GM21619 (cell line): Measurements from ENCODE around the gene TRIM14.
"Not testable (repeated sequence)": the region's sequence is repeated elsewhere in the genome, so short reads cannot be mapped to it uniquely, and the experiment has no call there.

Experiments used
- ATAC-seq: cut with Tn5 transposase; IDR thresholded peaks from one replicate; pipeline ENCODE4 v1.9.1; 2021; ENCODE audit not compliant: unreplicated experiment

The TRIM14 gene

GRCh38 chr9:98050351-98050750 lies 68.7 kb downstream of the TRIM14 start:
- no peak for ATAC-seq

DNA sequence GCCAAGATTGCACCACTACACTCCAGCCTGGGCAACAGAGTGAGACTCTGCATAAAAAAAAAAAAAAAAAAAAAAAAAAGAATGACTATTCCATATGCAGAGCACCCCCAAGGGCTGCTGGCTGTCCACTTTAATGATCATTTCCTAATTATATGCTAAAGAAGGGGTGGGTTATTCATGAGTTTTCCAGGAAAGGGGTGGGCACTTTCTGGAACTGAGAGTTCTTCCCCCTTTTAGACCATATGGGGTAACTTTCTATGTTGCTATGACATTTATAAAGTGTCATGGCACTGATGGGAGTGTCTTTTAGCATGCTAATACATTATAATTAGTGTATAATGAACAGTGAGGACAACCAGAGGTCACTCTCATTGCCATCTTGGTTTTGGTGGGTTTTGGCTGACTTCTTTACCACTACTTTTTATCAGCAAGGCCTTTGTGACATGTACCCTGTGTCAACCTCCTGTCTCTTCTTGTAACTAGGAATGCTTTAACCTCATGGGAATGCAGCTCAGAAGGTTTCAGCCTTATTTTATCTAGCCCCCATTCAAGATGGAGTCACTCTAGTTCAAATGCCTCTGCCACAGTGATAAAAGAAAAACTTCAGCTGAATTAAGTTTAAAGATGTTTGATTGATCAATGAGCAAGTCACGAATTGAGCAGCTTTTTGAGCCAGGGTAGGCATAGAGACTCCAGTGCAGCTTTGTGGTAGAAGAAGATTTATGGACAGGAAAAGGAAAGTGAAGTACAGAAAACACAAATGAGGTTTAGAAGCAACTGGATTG lies 69.5 kb downstream of the TRIM14 start:
- no peak for ATAC-seq

DNA sequence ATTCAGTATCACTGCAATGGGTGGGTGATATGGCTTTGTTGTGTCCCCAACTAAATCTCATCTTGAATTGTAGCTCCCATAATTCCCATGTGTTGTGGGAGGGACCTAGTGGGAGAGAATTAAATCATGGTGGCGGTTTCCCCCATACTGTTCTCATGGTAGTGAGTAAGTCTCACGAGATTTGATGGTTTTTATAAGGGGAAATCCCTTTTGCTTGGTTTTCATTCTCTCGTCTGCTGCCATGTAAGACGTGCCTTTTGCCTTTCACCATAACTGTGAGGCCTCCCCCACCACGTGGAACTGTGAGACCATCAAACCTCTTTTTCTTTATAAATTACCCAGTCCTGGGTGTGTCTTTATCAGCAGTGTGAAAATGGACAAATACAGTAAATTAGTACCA lies 72.0 kb downstream of the TRIM14 start:
- ATAC-seq, result no peak

DNA sequence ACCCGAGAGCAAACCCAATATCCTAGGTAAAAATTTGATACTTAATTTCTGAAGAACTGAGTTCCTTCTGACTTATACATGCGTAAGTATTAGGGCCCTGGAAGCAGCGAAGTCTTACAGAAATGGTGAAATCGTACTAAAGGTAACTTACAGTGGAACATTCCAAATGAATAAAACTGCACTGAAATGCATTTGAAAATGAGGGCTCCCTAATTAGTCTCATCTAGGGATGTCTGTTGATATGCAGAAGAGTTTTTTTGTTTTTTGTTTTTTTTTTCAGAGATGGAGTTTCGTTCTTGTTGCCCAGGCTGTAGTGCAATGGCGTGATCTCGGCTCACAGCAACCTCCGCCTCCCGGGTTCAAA lies 72.9 kb downstream of the TRIM14 start:
- no peak for ATAC-seq

DNA sequence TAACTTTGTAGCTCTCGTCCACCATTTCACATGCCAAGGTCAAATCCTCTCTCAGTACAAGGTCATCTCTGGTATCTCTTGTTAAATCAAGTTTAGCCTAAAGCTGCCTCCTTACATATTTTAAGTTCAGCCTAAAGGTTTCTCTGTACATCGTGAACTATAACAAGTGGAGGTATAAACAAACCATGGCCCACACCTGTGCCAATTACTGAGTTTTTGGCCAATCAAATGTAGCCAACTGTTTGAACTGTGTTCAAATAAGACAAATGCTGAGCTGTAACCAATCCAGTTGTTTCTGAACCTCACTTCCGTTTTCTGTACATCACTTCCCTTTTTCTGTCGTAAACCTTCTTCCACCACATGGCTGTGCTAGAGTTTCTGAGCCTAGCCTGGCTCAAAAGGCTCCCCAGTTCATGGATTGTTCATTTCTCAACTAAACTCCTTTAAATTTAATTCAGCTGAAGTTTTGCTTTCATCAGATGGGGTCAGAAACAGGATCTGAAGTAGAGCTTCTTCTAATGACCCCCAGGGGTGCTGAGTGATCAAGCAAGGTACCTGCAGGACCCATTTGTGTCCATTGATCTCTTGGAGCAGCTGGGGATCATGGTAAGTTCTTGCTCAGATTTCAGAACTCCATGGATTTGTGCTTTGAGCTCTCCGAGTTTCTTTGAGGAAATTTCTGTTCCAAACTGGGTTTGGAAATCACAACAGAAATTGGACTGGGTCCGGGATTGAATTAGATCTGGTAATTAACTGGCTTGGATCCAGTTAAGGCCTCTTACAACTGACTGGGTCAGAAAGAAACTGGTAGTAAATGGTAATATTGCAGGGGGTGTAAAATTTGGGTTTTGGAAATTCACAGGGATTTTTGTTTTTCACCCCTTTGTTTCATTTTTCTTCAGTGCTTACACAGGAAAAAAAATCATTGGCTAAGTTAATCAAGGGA lies 73.5 kb downstream of the TRIM14 start:
- ATAC-seq, result peak; percentile 77

GRCh38 chr9:98043915-98044314 lies 75.1 kb downstream of the TRIM14 start:
- no peak for ATAC-seq

- ATAC-seq, result no peak
These were observed 78.8 kb downstream of the TRIM14 start for GRCh38 chr9:98040212-98040611.

GRCh38 chr9:98039607-98040017 lies 79.4 kb downstream of the TRIM14 start:
- no peak for ATAC-seq

DNA sequence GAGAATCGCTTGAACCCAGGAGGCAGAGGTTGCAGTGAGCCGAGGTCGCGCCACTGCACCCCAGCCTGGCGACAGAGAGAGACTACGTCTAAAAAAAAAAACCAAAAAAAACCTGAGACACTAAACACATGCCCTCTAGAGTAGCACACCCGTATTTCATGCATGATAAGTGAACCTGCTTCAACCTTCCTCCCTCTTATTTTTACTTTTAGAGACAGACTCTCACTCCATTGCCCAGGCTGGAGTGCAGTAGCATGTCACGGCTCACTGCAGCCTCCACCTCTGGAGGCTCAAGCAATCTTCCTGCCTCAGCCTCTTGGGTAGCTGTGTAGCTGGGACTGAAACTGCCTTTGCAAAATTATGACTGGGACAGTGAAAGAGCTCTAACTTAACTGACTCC lies 80.1 kb downstream of the TRIM14 start:
- ATAC-seq, result peak; percentile 40

DNA sequence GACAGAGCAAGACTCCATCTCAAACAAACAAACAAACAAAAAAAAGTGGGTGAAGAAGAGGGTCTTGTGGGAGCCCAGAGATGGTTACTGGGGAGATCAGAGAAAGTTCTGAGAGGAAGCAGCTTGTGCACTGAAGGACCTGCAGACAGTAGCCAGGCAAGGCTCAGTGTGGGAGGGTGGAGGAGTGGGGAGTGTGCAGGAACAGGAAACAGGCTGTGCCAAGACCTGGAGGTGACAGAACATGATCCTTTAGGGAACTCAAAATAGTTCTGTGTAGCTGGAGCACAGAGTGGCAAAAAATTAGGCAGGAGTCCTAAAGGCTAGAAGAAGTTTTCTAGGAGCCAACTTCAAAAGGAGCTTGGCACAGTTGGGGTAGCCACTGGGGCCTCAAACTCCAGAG lies 81.7 kb downstream of the TRIM14 start:
- no peak for ATAC-seq

DNA sequence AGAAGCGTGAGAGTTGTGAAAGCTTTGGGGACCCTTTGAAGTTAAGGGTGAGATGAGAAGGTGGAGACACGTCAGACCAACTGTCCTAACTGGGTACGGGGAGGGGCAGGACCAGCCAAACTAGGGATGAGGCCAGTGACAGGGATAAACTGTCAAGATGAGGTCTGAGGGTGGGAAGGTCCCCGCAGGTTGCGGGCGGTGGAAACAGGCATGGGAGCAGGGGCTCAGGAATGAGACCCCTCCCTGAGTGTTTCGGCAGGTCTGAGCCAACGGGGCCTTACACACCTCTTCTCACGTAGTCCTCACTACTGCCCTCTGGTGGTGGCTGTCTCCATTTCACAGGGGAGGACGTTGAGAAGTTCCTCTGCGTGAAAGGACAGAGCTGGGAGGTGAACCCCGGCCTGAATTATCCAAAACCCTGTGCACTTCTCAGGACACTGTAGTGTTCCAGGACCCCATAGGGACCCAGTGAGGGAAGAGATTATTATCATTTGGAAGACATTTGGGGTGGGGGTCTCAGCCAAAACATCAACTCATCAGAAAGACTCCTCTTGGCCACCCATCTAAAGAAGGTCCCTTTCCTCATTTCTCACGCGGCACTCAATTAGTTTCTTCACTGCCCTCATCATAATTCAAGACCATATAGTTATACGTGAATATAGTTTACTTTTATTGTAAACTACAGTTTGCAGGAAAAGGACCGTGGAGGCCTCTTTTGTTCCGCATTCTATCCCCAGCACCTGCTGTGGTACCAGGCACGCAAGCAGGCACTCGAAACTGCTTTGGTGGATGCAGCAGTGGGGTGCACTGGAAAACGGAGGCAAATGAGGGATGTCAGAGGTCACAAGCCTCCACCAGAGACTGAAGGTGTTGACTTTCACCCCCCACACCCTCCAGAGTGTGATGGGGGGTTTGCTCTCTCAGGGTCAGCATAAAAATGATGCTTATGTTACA lies 84.2 kb downstream of the TRIM14 start:
- ATAC-seq, result no peak

- no peak for ATAC-seq
These were observed 87.1 kb downstream of the TRIM14 start for GRCh38 chr9:98031935-98032334.

DNA sequence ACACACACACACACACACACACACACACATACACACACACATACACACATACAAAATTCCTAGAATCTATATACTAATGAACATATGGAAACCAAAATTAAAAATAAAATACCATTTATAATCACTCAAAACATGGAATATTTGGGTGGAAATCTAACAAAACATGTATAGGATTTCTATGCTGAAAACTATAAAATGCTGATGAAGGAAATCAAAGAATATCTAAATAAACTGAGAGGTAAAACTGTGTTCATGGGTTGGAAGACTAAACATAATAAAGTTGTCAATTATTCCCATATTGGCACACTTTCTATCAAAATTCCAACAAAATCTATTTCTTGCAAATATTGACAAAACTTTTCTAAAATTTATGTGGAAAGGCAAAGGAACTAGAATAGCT lies 87.9 kb downstream of the TRIM14 start:
- no peak for ATAC-seq

- no peak for ATAC-seq
These were observed 94.3 kb downstream of the TRIM14 start for GRCh38 chr9:98024702-98025101.

- ATAC-seq, result no peak
These were observed 96.6 kb downstream of the TRIM14 start for GRCh38 chr9:98022447-98022846.

DNA sequence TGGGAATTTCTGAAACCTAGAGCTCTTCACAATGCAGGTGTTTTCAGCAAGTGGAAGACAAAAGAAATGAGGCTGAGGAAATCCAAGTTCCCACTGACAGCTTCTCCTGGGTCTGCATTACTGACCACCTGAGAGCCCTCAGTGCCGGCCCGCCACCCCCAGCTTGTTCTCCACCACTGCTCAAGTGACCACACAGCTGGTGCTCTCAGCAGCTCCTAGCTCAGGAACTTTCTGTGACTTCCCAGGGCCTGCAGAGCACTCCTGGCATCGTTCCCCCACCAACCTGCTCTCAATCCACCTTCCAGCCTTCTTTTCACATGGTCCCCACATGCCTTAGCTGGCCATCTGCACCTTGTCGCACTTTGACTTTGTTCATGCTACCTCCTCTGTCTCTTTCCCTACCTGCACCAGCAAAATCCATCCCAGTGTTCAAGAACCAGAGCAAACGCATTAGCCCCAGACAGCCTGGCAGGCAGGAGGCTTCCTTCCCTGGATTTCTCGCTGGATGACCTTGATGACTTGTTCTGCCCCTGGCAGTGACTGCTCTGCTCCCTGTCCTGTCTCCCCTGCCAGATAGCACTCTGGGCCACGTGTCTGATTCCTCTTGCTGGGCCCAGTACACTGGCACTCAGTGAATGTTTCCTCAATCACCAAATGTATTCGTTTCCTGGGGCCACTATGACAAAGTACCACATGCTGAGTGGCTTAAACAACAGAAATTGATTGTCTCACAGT lies 97.5 kb downstream of the TRIM14 start:
- no peak for ATAC-seq

- ATAC-seq, result no peak
These were observed 98.4 kb downstream of the TRIM14 start for GRCh38 chr9:98020476-98021145.

GRCh38 chr9:98019869-98020268 lies 99.2 kb downstream of the TRIM14 start:
- not testable (repeated sequence) for ATAC-seq
